CD14-positive monocyte (primary cell): ENCODE measurements around the gene RPLP2. TPM values are rescaled to one million over a fixed set of nuclear protein-coding genes. Genes with fewer than 3 reads are reported as not detected.

ENCODE experiments used
- DNase-seq, 3 donors: peaks; one replicate each; pipeline ENCODE4 v3.0.0-alpha.2; 2011 to 2022
- H2AFZ ChIP-seq: 2 replicates; pipeline ENCODE4 v1.6.0; 2012; ENCODE audit warnings: mild to moderate bottlenecking, low read depth, low read length, inconsistent platforms; ENCODE audit not compliant: insufficient read depth, poor library complexity, severe bottlenecking
- H3K27ac ChIP-seq, 2 donors: 1 replicate in 1 of 2; 2 replicates in 1 of 2; pipeline ENCODE4 v1.5.1; 2012 to 2013; ENCODE audit warnings: low read length in 2 of 2, control low read depth in 1 of 2, inconsistent platforms in 1 of 2, low read depth in 1 of 2, mild to moderate bottlenecking in 1 of 2
- H3K27me3 ChIP-seq, 2 donors: one replicate each; pipeline versions ENCODE4 v1.6.0 to v1.6.1; 2011 to 2013; ENCODE audit warnings: low read length in 2 of 2; ENCODE audit not compliant: control insufficient read depth in 2 of 2, insufficient read depth in 2 of 2
- H3K36me3 ChIP-seq, 2 donors: replicated peaks in 1 of 2; 1 replicate in 1 of 2; 2 replicates in 1 of 2; pipeline versions ENCODE4 v1.5.1 to v1.6.1; 2012 to 2013; ENCODE audit warnings: low read length in 2 of 2, control low read depth in 1 of 2, inconsistent platforms in 1 of 2, mild to moderate bottlenecking in 1 of 2; ENCODE audit not compliant: insufficient read depth in 2 of 2, control insufficient read depth in 1 of 2
- H3K4me1 ChIP-seq, 2 donors: 1 replicate in 1 of 2; 2 replicates in 1 of 2; pipeline versions ENCODE4 v1.5.1 to v1.6.1; 2012 to 2013; ENCODE audit warnings: low read length in 2 of 2, control low read depth in 1 of 2, inconsistent platforms in 1 of 2, mild to moderate bottlenecking in 1 of 2, moderate library complexity in 1 of 2; ENCODE audit not compliant: insufficient read depth in 2 of 2, control insufficient read depth in 1 of 2
- H3K4me2 ChIP-seq: replicated peaks from 2 replicates; pipeline ENCODE3; 2012; ENCODE audit warnings: low read length, moderate library complexity, mild to moderate bottlenecking; ENCODE audit not compliant: poor library complexity, severe bottlenecking; ENCODE audit errors: extremely low read depth
- H3K4me3 ChIP-seq, 3 experiments: fragments of 200-600 bp in 1 of 3; sonication (generic) in 1 of 3; replicated peaks in 1 of 3; 1 replicate in 2 of 3; 2 replicates in 1 of 3; pipeline ENCODE4 v1.5.1; 2011 to 2013; ENCODE audit warnings: low read length in 3 of 3, mild to moderate bottlenecking in 3 of 3, control low read depth in 2 of 3, low read depth in 2 of 3, inconsistent platforms in 1 of 3, moderate library complexity in 1 of 3
- H3K79me2 ChIP-seq: 2 replicates; pipeline ENCODE4 v1.6.0; 2012; ENCODE audit warnings: mild to moderate bottlenecking, control low read depth, inconsistent platforms, low read length, moderate library complexity; ENCODE audit not compliant: insufficient read depth
- H3K9ac ChIP-seq: 2 replicates; pipeline ENCODE4 v1.6.0; 2017; ENCODE audit warnings: low read length, mild to moderate bottlenecking; ENCODE audit not compliant: insufficient read depth, poor library complexity, severe bottlenecking
- H3K9me3 ChIP-seq, 2 donors: replicated peaks in 1 of 2; 1 replicate in 1 of 2; 2 replicates in 1 of 2; pipeline versions ENCODE4 v1.5.1 to v1.6.1; 2012 to 2013; ENCODE audit warnings: low read length in 2 of 2, control low read depth in 1 of 2; ENCODE audit not compliant: control insufficient read depth in 1 of 2, insufficient read depth in 1 of 2
- H4K20me1 ChIP-seq: 2 replicates; pipeline ENCODE4 v1.6.0; 2012; ENCODE audit warnings: mild to moderate bottlenecking, low read length, control low read depth, moderate library complexity; ENCODE audit not compliant: insufficient read depth
- H3K27ac Mint-ChIP-seq, 7 donors: one replicate each; pipeline ENCODE4 v1.8.0; 2020; ENCODE audit warnings: mild to moderate bottlenecking in 7 of 7, mixed read lengths in 7 of 7, moderate library complexity in 6 of 7, inconsistent platforms in 2 of 7
- H3K27me3 Mint-ChIP-seq, 3 donors: one replicate each; pipeline ENCODE4 v1.8.0; 2021 to 2022; ENCODE audit warnings: low read depth in 3 of 3, mild to moderate bottlenecking in 3 of 3, mixed read lengths in 3 of 3, moderate library complexity in 3 of 3, inconsistent platforms in 1 of 3
- H3K36me3 Mint-ChIP-seq, 2 donors: one replicate each; pipeline ENCODE4 v1.8.0; 2020; ENCODE audit warnings: mixed read lengths in 2 of 2, inconsistent platforms in 1 of 2, mild to moderate bottlenecking in 1 of 2
- H3K4me1 Mint-ChIP-seq: one replicate; pipeline ENCODE4 v1.8.0; 2020; ENCODE audit warnings: mild to moderate bottlenecking, mixed read lengths
- H3K4me3 Mint-ChIP-seq, 2 donors: one replicate each; pipeline ENCODE4 v1.8.0; 2020; ENCODE audit warnings: mild to moderate bottlenecking in 2 of 2, mixed read lengths in 2 of 2, moderate library complexity in 1 of 2
- H3K9me3 Mint-ChIP-seq, 7 donors: one replicate each; pipeline ENCODE4 v1.8.0; 2020 to 2022; ENCODE audit warnings: mixed read lengths in 7 of 7, mild to moderate bottlenecking in 6 of 7, moderate library complexity in 6 of 7, inconsistent platforms in 2 of 7
- WGBS: methylation state at CpG from one replicate; pipeline ENCODE4 v1.1.5; 2013; ENCODE audit warnings: missing lambda C conversion rate; ENCODE audit not compliant: insufficient coverage; 5-methylcytosine and 5-hydroxymethylcytosine counted together
- intact Hi-C, 2 donors: fragments of 100-400 bp; cut with micrococcal nuclease; formaldehyde crosslinking; loops; one replicate each; pipeline versions ENCODE4 v1.15.0 to v1.15.1; 2023
- polyA plus RNA-seq, 3 donors: library from polyadenylated mRNA; depleted of rRNA in 1 of 3; unstranded in 2 of 3; stranded (reverse) in 1 of 3; fragments of 300-500 nt in 2 of 3; fragments of >200 nt in 1 of 3; fragmentation: Illumina TruSeq in 2 of 3; gene quantifications; 1 replicate in 2 of 3; 2 replicates in 1 of 3; pipeline ENCODE4 v1.2.3, GENCODE V29; 2012 to 2021
- TF ChIP-seq, protein P1 (sequence below): fragments of 200-600 bp; IDR thresholded peaks from one replicate; pipeline ENCODE4 v1.8.0; 2022; ENCODE audit warnings: antibody characterized with exemption, mild to moderate bottlenecking

RPLP2 gene
- polyA plus RNA-seq, 3 donors = 879 to 1,191 (median 990) TPM

DNA sequence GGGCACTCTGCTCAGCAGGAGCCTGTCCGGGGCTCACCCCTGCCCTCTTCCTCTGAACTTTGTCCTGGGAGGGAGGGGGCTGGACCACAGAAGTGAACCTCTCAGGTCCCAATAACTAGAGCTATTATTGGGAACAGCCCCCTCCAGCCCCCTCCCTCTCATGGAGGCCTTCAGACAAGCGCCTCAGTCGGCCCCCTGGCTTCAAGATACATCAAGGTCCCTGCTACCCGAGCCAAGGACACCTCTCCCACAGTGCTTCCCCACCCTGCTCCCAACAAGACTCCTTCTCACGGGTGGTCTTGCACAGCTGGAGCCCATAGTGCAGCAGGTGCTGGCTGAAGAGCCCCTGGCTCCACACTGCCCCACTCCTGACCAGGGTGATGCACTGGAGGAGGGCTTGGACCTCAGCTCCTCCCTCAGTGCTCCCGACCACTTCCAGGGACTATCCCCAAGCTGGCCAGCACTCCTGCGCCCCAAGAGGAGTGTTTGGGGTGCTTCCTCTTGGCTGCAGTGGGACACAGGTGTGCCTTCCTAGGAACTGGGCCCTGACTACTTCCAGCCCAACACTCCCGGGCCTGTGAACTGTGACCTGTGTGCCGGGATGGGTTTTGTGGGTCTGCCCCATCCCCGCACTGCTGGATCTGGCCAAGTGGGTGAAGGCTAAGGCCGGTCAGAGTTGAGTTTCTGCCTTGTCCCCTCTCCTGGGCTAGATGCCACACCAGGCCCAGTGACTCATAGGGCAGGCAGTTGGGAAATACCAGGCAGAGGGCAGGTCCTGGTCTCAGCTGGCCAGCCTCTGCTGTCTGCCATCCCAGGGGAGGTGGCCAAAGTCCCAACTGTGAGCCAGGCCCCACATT lies 11.1 kb downstream of the RPLP2 start:
- H3K36me3 Mint-ChIP-seq = peaks cover 27 to 40% of the 10 kb centered on the region in 2 donors
- peaks cover 0 to 14% (median 2%) of the 10 kb centered on the region in 3 donors for H3K27me3 Mint-ChIP-seq
- 36% methylated on average over 5 of the region's 11 CpGs for WGBS
- Histone ChIP-seq H3K9ac (peak overlapping the region; percentile 86), H3K4me1 (peaks cover 44 to 54% of the 10 kb centered on the region in 2 donors), H3K27ac (peak overlapping the region; percentile 85 to 91), H3K9me3 (no peaks in the 10 kb centered on the region), H3K36me3 (peaks cover 21 to 32% of the 10 kb centered on the region in 2 donors), H4K20me1 (peaks cover 60% of the 10 kb centered on the region), H3K4me3 (peak overlapping the region; percentile 71 to 97 (median 87)), H3K27me3 (no peaks in the 10 kb centered on the region), H3K4me2 (peak overlapping the region; percentile 100), H2AFZ (no peak overlapping the region), H3K79me2 (peaks cover 53% of the 10 kb centered on the region)
- H3K4me3 Mint-ChIP-seq = peak overlapping the region; percentile 88 to 90
- H3K9me3 Mint-ChIP-seq = peaks cover 0 to 1% (median 0%) of the 10 kb centered on the region in 7 donors
- peaks cover 34% of the 10 kb centered on the region for H3K4me1 Mint-ChIP-seq
- TF ChIP-seq, protein P1, sequence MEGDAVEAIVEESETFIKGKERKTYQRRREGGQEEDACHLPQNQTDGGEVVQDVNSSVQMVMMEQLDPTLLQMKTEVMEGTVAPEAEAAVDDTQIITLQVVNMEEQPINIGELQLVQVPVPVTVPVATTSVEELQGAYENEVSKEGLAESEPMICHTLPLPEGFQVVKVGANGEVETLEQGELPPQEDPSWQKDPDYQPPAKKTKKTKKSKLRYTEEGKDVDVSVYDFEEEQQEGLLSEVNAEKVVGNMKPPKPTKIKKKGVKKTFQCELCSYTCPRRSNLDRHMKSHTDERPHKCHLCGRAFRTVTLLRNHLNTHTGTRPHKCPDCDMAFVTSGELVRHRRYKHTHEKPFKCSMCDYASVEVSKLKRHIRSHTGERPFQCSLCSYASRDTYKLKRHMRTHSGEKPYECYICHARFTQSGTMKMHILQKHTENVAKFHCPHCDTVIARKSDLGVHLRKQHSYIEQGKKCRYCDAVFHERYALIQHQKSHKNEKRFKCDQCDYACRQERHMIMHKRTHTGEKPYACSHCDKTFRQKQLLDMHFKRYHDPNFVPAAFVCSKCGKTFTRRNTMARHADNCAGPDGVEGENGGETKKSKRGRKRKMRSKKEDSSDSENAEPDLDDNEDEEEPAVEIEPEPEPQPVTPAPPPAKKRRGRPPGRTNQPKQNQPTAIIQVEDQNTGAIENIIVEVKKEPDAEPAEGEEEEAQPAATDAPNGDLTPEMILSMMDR = peak; percentile 15
- peak; percentile 84 to 90 (median 89) for DNase-seq
- H3K27ac Mint-ChIP-seq = peak overlapping the region; percentile 91 to 98 (median 97)
- intact Hi-C loops = loop anchor here in 1 of 2 donors (2.0 kb wide), 1 partner anchor 14 kb away; no protein-coding TSS in a partner anchor

DNA sequence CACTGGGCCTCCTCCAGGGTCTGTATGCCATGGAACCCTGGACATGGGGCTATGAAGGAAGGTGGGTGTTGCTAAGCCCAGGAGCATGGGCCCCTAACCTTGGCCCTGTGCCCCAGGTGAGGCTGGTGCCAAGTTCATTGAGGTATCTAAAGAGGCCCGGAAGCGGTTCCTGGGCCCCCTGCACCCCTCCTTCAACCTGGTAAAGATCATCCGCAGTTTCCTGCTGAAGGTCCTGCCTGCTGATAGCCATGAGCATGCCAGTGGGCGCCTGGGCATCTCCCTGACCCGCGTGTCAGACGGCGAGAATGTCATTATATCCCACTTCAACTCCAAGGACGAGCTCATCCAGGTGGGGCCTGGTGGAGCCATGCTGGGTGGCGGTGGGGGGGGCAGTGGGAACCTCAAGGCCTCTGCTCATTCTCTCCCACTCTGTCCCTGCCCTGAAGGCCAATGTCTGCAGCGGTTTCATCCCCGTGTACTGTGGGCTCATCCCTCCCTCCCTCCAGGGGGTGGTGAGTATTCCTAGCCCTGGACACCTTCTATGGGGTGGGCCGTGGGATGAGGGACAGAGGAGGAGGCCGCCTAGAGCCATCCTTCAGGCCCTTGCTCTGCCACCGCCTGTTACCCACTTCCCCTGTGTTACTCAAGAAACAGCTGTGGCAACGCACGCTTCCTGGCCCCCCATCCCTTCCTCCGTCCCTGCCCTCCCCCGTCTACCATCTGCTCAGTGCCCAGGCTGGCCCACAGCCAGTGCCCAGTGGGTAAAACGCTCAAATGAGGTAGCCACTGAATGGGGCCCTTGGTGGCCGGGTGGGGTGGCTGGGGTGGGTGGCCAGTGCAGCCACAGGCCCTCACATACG lies 12.0 kb downstream of the RPLP2 start:
- intact Hi-C loops = loop anchor here in 1 of 2 donors (2.0 kb wide), 1 partner anchor 13 kb away; no protein-coding TSS in a partner anchor
- peak overlapping the region; percentile 100 for H3K4me2 ChIP-seq
- no CpG with 5 or more reads among the region's 22 CpGs for WGBS
- H3K4me3 Mint-ChIP-seq = peak overlapping the region; percentile 88 to 90
- peaks cover 0 to 2% of the 10 kb centered on the region in 2 donors for H3K27me3 ChIP-seq
- H3K27ac ChIP-seq = peak overlapping the region; percentile 85 to 91
- peaks cover 60% of the 10 kb centered on the region for H4K20me1 ChIP-seq
- H3K9me3 Mint-ChIP-seq = peaks cover 0 to 1% (median 0%) of the 10 kb centered on the region in 7 donors
- H3K36me3 Mint-ChIP-seq = peaks cover 27 to 40% of the 10 kb centered on the region in 2 donors
- TF ChIP-seq, protein P1 = no peak
- H3K27me3 Mint-ChIP-seq = peaks cover 4 to 19% (median 7%) of the 10 kb centered on the region in 3 donors
- peaks cover 53% of the 10 kb centered on the region for H3K79me2 ChIP-seq
- peak overlapping the region; percentile 91 to 98 (median 97) for H3K27ac Mint-ChIP-seq
- peak; percentile 73 to 87 (median 77) for DNase-seq
- peaks cover 38% of the 10 kb centered on the region for H3K4me1 Mint-ChIP-seq
- H3K36me3 ChIP-seq = peaks cover 21 to 32% of the 10 kb centered on the region in 2 donors
- H3K9ac ChIP-seq = peak overlapping the region; percentile 86
- peak overlapping the region; percentile 71 to 97 (median 87) for H3K4me3 ChIP-seq
- H2AFZ ChIP-seq = no peak overlapping the region
- H3K4me1 ChIP-seq = peaks cover 50 to 62% of the 10 kb centered on the region in 2 donors
- no peaks in the 10 kb centered on the region for H3K9me3 ChIP-seq
